GM20000 (cell line): ENCODE measurements around the gene ASIC1.

Experiments used
- DNase-seq: peaks from one replicate; pipeline ENCODE4 v3.0.0; 2012; ENCODE audit warnings: low spot score
- CTCF ChIP-seq: IDR thresholded peaks from 2 replicates; pipeline ENCODE4 v1.5.1; 2012; ENCODE audit warnings: mild to moderate bottlenecking, control low read depth; ENCODE audit errors: extremely low read depth, missing control alignments

The ASIC1 gene

DNA sequence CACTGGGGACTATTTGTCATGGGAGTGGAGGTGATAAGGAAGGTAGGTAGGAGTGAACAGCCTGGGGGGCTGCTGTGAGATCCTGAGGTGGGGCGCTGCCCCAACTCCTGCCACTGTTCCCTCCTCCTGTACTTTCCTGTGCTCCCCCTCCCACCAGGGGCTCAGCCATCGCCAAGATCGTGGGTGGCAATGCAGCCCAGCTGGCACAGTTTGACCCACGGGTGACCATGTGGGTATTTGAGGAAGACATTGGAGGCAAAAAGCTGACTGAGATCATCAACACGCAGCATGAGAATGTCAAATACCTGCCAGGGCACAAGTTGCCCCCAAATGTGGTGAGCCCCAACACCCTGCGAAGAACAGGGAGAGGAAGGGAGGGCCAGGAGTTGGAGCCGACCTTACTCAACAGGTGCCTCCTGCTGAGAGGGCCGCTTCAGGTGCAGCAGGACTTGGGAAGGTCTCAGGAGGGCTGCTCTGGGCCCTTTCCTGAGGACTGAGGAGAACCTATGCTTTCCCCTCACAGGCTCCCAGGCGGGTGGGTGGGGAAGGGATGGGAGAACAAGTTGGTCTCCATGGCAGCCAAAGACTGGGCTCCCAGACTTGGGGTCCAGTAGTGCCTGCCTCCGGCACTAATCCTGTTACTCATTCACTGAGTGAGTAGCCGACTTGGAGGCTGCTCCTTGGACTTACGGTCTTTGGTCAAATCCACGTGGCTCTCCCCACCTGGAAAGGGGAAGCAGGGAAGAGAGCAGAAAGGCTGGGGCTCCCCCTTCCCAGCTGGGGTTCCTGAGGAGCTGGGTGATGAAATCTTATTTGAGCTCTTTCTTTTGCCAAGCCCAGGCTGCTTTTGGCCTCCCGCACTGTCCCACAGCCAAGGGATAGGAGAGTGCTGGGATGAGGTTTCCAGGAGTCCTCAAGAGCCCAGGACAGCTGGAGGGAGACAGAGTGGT, 47.3 kb downstream of the ASIC1 start:
- TF ChIP-seq CTCF = no peak
- DNase-seq = no peak

DNA sequence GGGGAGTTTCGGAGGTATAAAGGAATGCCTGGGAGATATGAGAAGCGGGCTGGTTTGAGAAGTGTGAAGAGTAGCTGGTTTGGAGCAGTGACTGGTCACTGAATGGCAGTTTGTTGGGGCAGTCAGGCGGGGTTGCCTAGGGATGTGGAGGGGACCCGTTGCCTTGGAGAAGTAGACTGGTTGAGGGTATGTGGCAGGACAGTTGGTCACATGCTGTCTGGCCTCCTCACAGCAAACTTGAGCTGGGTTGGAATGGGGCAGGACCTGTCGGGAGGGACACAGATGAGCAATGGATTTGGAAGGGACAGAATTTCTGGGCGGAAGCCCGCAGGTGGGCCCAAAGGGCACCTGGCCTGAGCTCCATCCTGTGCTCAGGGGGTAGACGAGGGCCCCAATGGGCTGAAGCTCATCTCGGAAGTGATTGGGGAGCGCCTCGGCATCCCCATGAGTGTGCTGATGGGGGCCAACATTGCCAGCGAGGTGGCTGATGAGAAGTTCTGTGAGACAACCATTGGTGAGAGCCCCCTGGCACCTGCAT, 48.6 kb downstream of the ASIC1 start:
- DNase-seq = no peak
- TF ChIP-seq CTCF = no peak

- TF ChIP-seq CTCF = no peak
- no peak for DNase-seq
Observed at GRCh38 chr12:50106907-50107306, 49.5 kb downstream of the ASIC1 start.

- no peak for TF ChIP-seq CTCF
- no peak for DNase-seq
Observed at GRCh38 chr12:50107416-50108268, 50.2 kb downstream of the ASIC1 start.

GRCh38 chr12:50109319-50109718, 51.9 kb downstream of the ASIC1 start:
- no peak for DNase-seq
- TF ChIP-seq CTCF = no peak

DNA sequence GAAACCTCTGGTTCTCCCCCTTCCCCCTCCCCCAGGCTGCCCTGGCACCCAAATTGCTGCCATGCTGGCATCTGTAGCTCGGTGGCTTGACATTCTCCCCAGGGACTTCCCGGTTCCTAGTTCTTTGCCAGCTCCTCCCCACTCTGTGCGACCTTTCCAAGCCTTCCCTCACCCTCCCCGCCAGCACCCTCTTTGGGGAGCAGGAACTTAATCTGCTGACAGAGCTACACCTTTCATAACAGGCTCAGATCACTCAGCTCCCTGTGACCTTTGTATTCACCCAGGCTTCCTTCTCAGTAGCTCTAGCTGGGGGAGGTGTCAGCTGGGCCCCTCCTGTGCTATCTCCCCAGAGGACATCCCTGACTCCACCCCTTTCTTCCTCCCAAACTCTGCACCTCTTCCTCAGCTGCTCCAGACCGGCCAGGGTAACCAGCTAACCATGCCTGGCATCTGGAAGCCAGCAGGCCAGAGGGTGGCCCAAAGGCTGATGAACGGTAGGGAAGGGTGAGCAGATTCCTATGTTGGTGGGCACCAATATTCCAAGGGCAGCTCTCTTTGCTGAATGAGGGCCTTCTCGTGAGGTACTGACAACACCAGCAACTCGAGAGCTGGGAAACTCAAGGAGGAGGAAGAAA, 52.8 kb downstream of the ASIC1 start:
- TF ChIP-seq CTCF = no peak
- DNase-seq = peak; percentile 69
